ENCODE results near the gene BEGAIN.

DNA sequence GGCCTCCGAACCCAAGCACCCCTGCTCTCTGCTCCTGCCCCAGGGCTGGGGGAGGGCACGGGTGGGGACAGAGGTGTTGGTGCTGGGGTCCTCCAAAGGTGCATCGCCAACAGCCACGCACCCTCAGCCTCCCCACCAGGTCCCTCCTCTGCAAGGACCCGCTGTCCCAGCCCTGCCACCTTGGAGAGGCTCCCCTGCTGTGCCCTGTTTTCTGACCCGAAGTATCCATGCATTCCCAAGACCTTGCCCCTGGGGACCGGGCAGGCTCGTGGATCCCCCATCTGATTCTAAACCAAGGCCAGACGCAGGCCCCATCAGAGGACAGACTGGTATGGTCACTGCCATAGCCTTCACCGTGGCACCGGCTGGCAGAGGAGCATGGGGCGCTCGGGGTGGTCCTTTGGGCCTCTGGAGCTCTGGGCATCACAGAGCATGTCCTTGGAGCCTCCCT lies 22.7 kb upstream of the BEGAIN start:
- TF ChIP-seq, protein P1, sequence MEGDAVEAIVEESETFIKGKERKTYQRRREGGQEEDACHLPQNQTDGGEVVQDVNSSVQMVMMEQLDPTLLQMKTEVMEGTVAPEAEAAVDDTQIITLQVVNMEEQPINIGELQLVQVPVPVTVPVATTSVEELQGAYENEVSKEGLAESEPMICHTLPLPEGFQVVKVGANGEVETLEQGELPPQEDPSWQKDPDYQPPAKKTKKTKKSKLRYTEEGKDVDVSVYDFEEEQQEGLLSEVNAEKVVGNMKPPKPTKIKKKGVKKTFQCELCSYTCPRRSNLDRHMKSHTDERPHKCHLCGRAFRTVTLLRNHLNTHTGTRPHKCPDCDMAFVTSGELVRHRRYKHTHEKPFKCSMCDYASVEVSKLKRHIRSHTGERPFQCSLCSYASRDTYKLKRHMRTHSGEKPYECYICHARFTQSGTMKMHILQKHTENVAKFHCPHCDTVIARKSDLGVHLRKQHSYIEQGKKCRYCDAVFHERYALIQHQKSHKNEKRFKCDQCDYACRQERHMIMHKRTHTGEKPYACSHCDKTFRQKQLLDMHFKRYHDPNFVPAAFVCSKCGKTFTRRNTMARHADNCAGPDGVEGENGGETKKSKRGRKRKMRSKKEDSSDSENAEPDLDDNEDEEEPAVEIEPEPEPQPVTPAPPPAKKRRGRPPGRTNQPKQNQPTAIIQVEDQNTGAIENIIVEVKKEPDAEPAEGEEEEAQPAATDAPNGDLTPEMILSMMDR (IDR thresholded peaks at IDR 0.05), result no peak
- TF ChIP-seq POLR2A (IDR thresholded peaks at IDR 0.05) (no peak), POLR2AphosphoS5 (IDR thresholded peaks at IDR 0.05) (no peak)

Data from breast epithelium (tissue), 3 donors.